HepG2 (cell line): Measurements from ENCODE around the gene RTP2.

Experiments used
- SUZ12 ChIP-seq: fragments of 150-350 bp; IDR thresholded peaks from 2 replicates; pipeline ENCODE4 v1.6.1; 2014; ENCODE audit warnings: low read depth, low read length
- U2AF2 ChIP-seq: fragments of 200-400 bp; formaldehyde crosslinking; IDR thresholded peaks from 2 replicates; pipeline ENCODE4 v1.6.1; 2017; ENCODE audit warnings: low read depth, mild to moderate bottlenecking, low read length

- TF ChIP-seq U2AF2 (no peak), SUZ12 (no peak)
Measured at GRCh38 chr3:187684880-187685279, 17.5 kb downstream of the RTP2 start.
